GM19099 (cell line): ENCODE results near the gene DPEP3.

Experiments
- POLR2A ChIP-seq: IDR thresholded peaks from 3 replicates; pipeline ENCODE4 v1.6.1; 2011; ENCODE audit warnings: low read depth; ENCODE audit not compliant: insufficient read length; ENCODE audit errors: extremely low read depth

Gene DPEP3

GRCh38 chr16:67998779-67999688, 18.7 kb upstream of the DPEP3 start, which contains the start of gene DPEP2:
Gene DPEP2, minus strand, starts transcription at chr16:67999484. Its CDS starts 6,272 bp downstream, at chr16:67993212.
- TF ChIP-seq POLR2A: peak; percentile 28

DNA sequence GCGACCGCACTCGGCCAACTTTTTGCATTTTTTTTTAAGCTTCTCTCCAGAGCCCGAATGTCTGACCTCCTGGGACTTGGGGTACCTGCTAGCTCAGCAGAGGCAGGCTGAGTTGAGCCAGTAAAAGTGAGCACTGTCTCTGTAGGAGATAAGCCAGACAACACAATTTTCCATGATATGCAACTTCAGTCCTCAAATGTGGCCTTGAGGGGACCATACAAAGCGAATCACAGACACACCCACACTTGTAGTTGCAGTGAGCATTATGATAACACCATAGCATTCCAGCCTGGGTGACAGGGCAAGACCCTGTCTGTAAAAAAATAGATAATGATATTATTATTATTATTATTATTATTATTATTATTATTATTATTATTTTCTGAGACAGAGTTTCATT, 16.4 kb upstream of the DPEP3 start:
- no peak for TF ChIP-seq POLR2A

DNA sequence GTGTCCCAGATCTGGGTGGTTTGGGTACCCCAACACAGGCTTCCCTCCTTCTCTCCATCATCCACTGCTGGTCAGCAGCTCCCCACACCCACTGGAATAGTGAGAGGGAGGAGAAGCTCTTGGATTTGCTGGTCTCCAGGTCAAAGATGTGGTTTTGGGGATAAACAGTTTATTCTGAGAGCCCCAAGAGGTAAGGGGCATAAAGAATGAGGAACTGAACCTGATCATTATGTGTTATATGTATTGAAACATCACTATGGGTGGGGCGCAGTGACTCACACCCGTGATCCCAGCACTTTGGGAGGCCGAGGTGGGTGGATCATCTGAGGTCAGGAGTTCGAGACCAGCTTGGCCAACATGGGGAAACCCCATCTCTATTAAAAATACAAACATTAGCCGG, 15.1 kb upstream of the DPEP3 start:
- no peak for TF ChIP-seq POLR2A

DNA sequence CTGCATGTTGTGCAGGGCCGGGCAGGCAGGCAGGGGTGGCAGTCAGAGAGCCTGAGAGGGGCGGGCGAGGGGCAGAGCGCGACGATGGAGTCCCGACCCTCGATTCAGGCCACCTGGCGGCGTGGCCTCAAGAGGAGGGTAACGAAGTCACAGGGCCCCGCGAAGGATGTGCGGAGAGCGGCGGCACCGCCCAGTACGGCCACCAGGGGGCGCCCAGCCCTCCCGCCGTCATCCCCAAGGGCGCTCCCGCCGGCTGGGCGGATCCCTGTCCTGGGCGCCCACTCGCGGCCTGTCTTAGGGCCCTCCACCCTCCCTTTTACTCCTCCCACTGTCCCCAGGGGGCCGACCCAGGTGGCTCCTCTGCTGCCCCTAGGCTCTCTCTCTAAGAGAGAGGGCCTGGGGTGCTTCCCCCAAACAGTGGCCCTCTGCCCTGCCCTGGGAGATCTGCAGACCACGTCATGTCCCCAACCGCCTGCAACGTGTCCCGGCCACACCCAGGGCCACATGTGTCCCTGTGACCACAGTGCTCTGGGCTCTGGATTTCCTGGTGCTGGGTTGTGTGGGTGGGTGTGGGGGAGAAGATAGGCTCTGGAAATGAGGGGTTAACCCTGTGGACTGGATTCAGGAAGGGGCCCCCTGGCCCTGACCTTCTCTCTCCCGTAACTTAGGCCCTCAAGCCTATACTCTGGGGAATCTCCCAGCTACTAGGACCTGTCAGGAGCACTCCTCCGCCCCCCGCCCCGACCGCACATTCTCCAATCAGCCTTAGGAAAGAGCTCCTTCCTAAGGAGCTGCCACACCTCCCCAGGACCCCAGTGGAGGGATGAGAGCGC, 13.1 kb upstream of the DPEP3 start:
- peak; percentile 44 for TF ChIP-seq POLR2A

DNA sequence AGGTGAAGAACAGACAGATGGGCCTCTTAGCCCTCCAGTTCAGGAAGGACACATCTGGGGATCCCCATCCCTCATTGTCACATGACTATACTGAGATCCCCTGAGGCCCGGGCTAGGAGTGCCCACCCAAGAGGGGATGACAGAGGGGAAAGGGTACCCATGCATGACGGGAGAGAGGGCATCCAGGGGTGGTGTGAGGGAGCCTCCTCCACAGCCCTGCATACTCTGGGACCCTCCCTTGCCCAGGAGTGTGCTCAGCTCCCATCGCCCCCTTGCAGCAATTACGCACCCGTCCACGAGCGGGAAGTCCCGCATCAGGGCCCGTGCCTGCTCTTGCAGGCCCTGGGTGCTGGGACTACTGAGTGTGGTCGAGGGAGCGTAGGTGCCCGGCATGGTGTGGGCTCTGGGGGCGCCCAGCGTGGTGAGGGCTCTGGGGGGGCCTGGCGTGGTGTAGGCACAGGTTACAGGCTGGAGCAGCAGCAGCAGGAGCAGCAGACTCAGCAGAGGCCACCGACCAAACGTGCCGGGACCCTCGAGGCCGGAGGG, 12.4 kb upstream of the DPEP3 start:
- TF ChIP-seq POLR2A: no peak

DNA sequence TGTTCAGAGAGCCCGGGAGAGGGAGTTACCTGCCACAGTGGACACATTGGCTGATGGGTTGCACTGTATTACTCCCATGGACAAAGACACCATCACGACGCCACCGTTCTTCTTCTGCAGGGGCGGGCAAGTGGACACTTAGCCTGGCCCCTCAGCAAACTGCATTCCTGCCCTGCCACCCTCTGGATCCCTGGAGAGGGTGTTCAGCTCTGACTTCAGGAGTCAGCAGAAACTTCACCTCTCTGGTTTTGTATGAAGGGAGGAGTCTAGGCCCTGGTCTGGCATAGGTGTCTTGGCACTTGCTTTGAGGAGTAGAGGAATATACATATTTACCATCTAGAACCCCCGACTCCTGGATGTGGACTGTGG, 9.7 kb upstream of the DPEP3 start:
- no peak for TF ChIP-seq POLR2A

DNA sequence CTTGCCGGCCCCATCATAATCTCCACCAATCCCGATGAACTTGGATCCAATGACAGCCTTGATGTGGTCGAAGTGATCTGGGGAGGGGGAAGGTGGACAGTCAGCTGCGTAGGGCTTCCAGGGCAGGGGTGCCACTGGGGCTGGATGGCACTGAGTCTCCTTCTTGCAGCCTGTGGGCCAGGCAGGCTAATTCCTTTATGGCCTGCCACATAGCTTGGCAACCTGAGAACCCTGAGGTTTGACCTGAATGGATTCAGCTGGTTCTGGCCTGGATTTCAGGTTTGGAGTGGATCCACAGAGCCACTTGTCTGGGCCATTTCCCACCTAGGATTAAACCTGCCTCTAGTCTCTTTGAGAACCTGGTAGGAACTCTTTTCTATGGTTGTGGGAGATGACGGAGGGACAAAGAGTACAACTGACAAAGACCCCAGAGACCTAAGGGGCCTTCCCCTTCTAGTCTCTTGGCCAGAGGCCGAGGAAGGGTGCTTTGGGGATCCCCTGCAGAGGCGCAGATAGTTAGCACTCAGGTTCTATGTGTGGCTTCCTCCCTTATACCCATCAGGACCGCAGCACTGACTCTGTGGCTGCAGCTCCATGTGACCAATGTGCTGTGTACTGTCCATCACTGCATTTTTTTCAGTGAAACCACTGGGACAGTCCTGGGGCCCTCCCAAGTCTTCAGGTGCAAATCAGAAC, 9.2 kb upstream of the DPEP3 start:
- TF ChIP-seq POLR2A: no peak

- TF ChIP-seq POLR2A: no peak
Measured at GRCh38 chr16:67988675-67989074, 8.4 kb upstream of the DPEP3 start.

- TF ChIP-seq POLR2A: no peak
Measured at GRCh38 chr16:67987460-67988160, 7.3 kb upstream of the DPEP3 start.

DNA sequence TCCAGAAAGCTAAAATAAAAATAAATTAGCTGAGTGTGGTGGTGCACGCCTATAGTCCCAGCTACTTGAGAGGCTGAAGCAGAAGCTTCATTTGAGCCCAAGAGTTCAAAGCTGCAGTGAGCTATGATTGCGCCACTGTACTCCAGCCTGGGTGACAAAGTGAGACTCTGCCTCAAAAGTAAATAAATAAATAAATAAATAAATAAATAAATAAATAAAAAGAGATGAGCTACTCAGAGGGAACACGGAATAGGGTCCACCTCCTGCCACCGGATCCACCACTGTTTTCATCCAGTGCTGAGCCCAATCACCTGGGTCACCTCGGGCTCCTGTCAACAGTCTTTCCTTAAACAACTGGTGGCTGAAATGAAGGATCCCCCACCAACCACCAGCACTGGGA, 6.7 kb upstream of the DPEP3 start:
- TF ChIP-seq POLR2A: no peak

DNA sequence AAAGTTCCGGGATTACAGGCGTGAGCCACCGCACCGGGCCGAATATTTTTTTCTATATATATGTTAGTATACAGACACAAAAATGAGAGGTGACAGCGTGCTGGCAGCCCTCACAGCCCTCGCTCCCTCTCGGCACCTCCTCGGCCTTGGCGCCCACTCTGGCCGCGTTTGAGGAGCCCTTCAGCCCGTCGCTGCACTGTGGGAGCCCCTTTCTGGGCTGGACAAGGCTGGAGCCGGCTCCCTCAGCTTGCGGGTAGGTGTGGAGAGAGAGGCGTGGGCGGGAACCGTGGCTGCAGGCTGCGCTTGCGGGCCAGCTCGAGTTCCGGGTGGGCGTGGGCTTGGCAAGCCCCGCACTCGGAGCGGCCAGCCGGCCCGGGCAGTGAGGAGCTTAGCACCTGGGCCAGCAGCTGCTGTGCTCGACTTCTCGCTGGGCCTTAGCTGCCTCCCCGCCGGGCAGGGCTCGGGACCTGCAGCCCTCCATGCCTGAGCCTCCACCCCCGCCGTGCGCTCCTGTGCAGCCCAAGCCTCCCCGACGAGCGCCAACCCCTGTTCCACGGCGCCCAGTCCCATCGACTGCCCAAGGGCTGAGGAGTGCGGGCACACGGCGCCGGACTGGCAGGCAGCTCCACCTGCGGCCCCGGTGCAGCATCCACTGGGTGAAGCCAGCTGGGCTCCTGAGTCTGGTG, 1.9 kb upstream of the DPEP3 start:
- TF ChIP-seq POLR2A: no peak

GRCh38 chr16:67977469-67978227, 2.7 kb downstream of the DPEP3 start:
- TF ChIP-seq POLR2A: no peak

- TF ChIP-seq POLR2A: no peak
Measured at GRCh38 chr16:67977005-67977404, 3.3 kb downstream of the DPEP3 start.
